H1 (cell line): ENCODE data around the gene LRP5. TPM values are rescaled to one million over a fixed set of nuclear protein-coding genes. Genes with fewer than 3 reads are reported as not detected.

Source experiments
- CTCF ChIA-PET: fragments of 300-600 bp; sonication (Branson Sonifier 250); formaldehyde crosslinking; loops from one replicate; lab custom pipeline; 2021; ENCODE audit not compliant: partially characterized antibody; lab: Charles Lee
- POLR2A ChIA-PET: fragments of 300-600 bp; sonication (Branson Sonifier 250); formaldehyde crosslinking; loops from one replicate; lab custom pipeline; 2021; ENCODE audit warnings: inconsistent platforms; ENCODE audit not compliant: partially characterized antibody; lab: Charles Lee
- DNase-seq, 2 experiments: peaks; one replicate each; pipeline versions ENCODE4 v3.0.0 to v3.0.0-alpha.2; 2010 to 2022; ENCODE audit warnings: low spot score in 2 of 2, low read depth in 1 of 2, mixed read lengths in 1 of 2
- FAIRE-seq: peaks from 2 replicates; lab custom pipeline; 2011; peaks lifted over from hg19 to GRCh38; lab: Jason Lieb, UNC
- H2AFZ ChIP-seq: 2 replicates; pipeline ENCODE4 v1.8.1; 2012; ENCODE audit warnings: low read length, inconsistent platforms
- H2AK5ac ChIP-seq: 2 replicates; pipeline ENCODE4 v1.6.1; 2013; ENCODE audit warnings: low read depth, low read length
- H2BK120ac ChIP-seq: replicated peaks from 2 replicates; pipeline ENCODE3; 2013; ENCODE audit warnings: low read depth, low read length, inconsistent platforms
- H2BK12ac ChIP-seq: 2 replicates; pipeline ENCODE4 v1.6.1; 2013; ENCODE audit warnings: low read depth, low read length
- H2BK15ac ChIP-seq: 2 replicates; pipeline ENCODE4 v1.6.1; 2013; ENCODE audit warnings: low read length
- H2BK20ac ChIP-seq: 2 replicates; pipeline ENCODE4 v1.6.1; 2013; ENCODE audit warnings: low read length
- H2BK5ac ChIP-seq: 2 replicates; pipeline ENCODE4 v1.6.1; 2013; ENCODE audit warnings: low read depth, low read length
- H3K14ac ChIP-seq: 2 replicates; pipeline ENCODE4 v1.6.1; 2013; ENCODE audit warnings: inconsistent platforms; ENCODE audit not compliant: insufficient read length
- H3K18ac ChIP-seq: 2 replicates; pipeline ENCODE4 v1.6.1; 2013; ENCODE audit warnings: low read length; ENCODE audit errors: extremely low read depth
- H3K23ac ChIP-seq: 2 replicates; pipeline ENCODE4 v1.6.1; 2013; ENCODE audit warnings: inconsistent platforms; ENCODE audit not compliant: insufficient read length
- H3K23me2 ChIP-seq: 2 replicates; pipeline ENCODE4 v1.6.1; 2013; ENCODE audit warnings: low read depth, low read length
- H3K27ac ChIP-seq: 2 replicates; pipeline ENCODE4 v1.6.1; 2011; ENCODE audit warnings: low read depth, low read length, inconsistent platforms
- H3K27me3 ChIP-seq, 4 experiments: replicated peaks in 1 of 4; 1 replicate in 1 of 4; 2 replicates in 3 of 4; pipeline versions ENCODE4 v1.6.1 to v1.8.1; 2011 to 2013; ENCODE audit warnings: low read length in 3 of 4, mild to moderate bottlenecking in 3 of 4, inconsistent platforms in 2 of 4, mixed read lengths in 2 of 4, moderate library complexity in 1 of 4; ENCODE audit not compliant: control insufficient read depth in 3 of 4, insufficient read depth in 3 of 4; ENCODE audit errors: extremely low read depth in 1 of 4
- H3K36me3 ChIP-seq, 4 experiments: 2 replicates each; pipeline versions ENCODE4 v1.6.1 to v1.8.1; 2011 to 2013; ENCODE audit warnings: mild to moderate bottlenecking in 4 of 4, low read length in 3 of 4, moderate library complexity in 2 of 4, control low read depth in 1 of 4, inconsistent platforms in 1 of 4; ENCODE audit not compliant: insufficient read depth in 4 of 4, control insufficient read depth in 2 of 4
- H3K4ac ChIP-seq: replicated peaks from 2 replicates; pipeline ENCODE3; 2013; ENCODE audit warnings: low read length, low read depth, mixed read lengths, inconsistent platforms; ENCODE audit not compliant: insufficient read length
- H3K4me1 ChIP-seq, 4 experiments: replicated peaks in 1 of 4; 1 replicate in 1 of 4; 2 replicates in 3 of 4; pipeline versions ENCODE4 v1.6.1 to v1.8.1; 2011 to 2013; ENCODE audit warnings: low read length in 3 of 4, inconsistent platforms in 2 of 4, mixed read lengths in 1 of 4; ENCODE audit not compliant: insufficient read depth in 4 of 4, control insufficient read depth in 3 of 4
- H3K4me2 ChIP-seq, 2 experiments: 2 replicates each; pipeline versions ENCODE4 v1.6.1 to v1.8.1; 2011 to 2013; ENCODE audit warnings: low read depth in 2 of 2, low read length in 2 of 2, control low read depth in 1 of 2, inconsistent platforms in 1 of 2, mild to moderate bottlenecking in 1 of 2; ENCODE audit not compliant: insufficient read depth in 1 of 2
- H3K4me3 ChIP-seq, 4 experiments: fragments of 200-600, 300-600 bp in 1 of 4; sonication (generic), shearing (Covaris generic), sonication (Bioruptor Twin) in 1 of 4; 2 replicates each; pipeline versions ENCODE4 v1.5.1 to v1.8.1; 2011 to 2016; ENCODE audit warnings: low read length in 4 of 4, low read depth in 3 of 4, control low read depth in 2 of 4, inconsistent platforms in 2 of 4, mild to moderate bottlenecking in 2 of 4, mixed read lengths in 1 of 4, moderate library complexity in 1 of 4; ENCODE audit not compliant: insufficient read depth in 2 of 4; ENCODE audit errors: extremely low read depth in 1 of 4
- H3K56ac ChIP-seq: replicated peaks from 2 replicates; pipeline ENCODE3; 2013; ENCODE audit warnings: low read depth, mild to moderate bottlenecking, mixed read lengths, low read length, inconsistent platforms; ENCODE audit not compliant: insufficient read length
- H3K79me1 ChIP-seq: 2 replicates; pipeline ENCODE4 v1.6.1; 2013; ENCODE audit warnings: low read depth, low read length, control low read depth
- H3K79me2 ChIP-seq, 2 experiments: 2 replicates each; pipeline versions ENCODE4 v1.6.1 to v1.8.1; 2012 to 2013; ENCODE audit warnings: low read length in 2 of 2, mild to moderate bottlenecking in 2 of 2, inconsistent platforms in 1 of 2; ENCODE audit not compliant: insufficient read depth in 2 of 2, control insufficient read depth in 1 of 2
- H3K9ac ChIP-seq, 4 experiments: replicated peaks in 1 of 4; 1 replicate in 1 of 4; 2 replicates in 3 of 4; pipeline versions ENCODE4 v1.6.1 to v1.8.1; 2011 to 2013; ENCODE audit warnings: low read depth in 3 of 4, low read length in 3 of 4, control low read depth in 2 of 4, mild to moderate bottlenecking in 2 of 4, moderate library complexity in 2 of 4, inconsistent platforms in 1 of 4; ENCODE audit errors: extremely low read depth in 1 of 4
- H3K9me3 ChIP-seq, 2 experiments: 2 replicates each; pipeline versions ENCODE4 v1.6.1 to v1.8.1; 2012 to 2013; ENCODE audit warnings: mild to moderate bottlenecking in 2 of 2, moderate library complexity in 2 of 2, control low read depth in 1 of 2, inconsistent platforms in 1 of 2, low read depth in 1 of 2, low read length in 1 of 2, mixed read lengths in 1 of 2; ENCODE audit not compliant: insufficient read depth in 2 of 2
- H4K20me1 ChIP-seq, 2 experiments: replicated peaks in 1 of 2; 2 replicates each; pipeline versions ENCODE3 to v1.8.1; 2011 to 2013; ENCODE audit warnings: inconsistent platforms in 2 of 2, low read length in 2 of 2, mild to moderate bottlenecking in 1 of 2; ENCODE audit not compliant: insufficient read depth in 2 of 2, control insufficient read depth in 1 of 2
- H4K5ac ChIP-seq: 2 replicates; pipeline ENCODE4 v1.6.1; 2013; ENCODE audit warnings: low read length, low read depth, mixed read lengths, inconsistent platforms; ENCODE audit not compliant: insufficient read length
- H4K8ac ChIP-seq: 2 replicates; pipeline ENCODE4 v1.8.0; 2013; ENCODE audit warnings: mild to moderate bottlenecking, moderate library complexity, low read length, inconsistent platforms; ENCODE audit not compliant: insufficient read depth; ENCODE audit errors: extremely low read depth
- H4K91ac ChIP-seq: replicated peaks from 2 replicates; pipeline ENCODE3; 2013; ENCODE audit warnings: low read length, mixed read lengths, inconsistent platforms; ENCODE audit not compliant: insufficient read length
- BACH1 ChIP-seq: IDR thresholded peaks from 2 replicates; pipeline ENCODE4 v1.6.1; 2012; ENCODE audit warnings: low read length, improper control_type of control experiment
- CBX5 ChIP-seq: fragments of 300-800, 300-1000 bp; sonication (generic); IDR thresholded peaks from 2 replicates; pipeline ENCODE4 v1.7.1; 2016; ENCODE audit warnings: antibody characterized with exemption, low read length, low read depth
- CTBP2 ChIP-seq: IDR thresholded peaks from 2 replicates; pipeline ENCODE4 v1.7.0; 2011; ENCODE audit warnings: borderline replicate concordance, mild to moderate bottlenecking, moderate library complexity, mixed read lengths, low read length; ENCODE audit not compliant: insufficient read depth, insufficient read length
- JUND ChIP-seq: IDR thresholded peaks from 2 replicates; pipeline ENCODE4 v1.6.1; 2011; ENCODE audit warnings: mild to moderate bottlenecking, improper control_type of control experiment, low read length
- PHF8 ChIP-seq: fragments of 200-600 bp; sonication (generic); conservative IDR thresholded peaks from 2 replicates; pipeline ENCODE4 v1.7.1; 2012; ENCODE audit warnings: low read depth, mild to moderate bottlenecking, inconsistent platforms, low read length, moderate library complexity
- RBBP5 ChIP-seq: IDR thresholded peaks from 2 replicates; pipeline ENCODE4 v1.7.1; 2012; ENCODE audit warnings: low read depth, mild to moderate bottlenecking, inconsistent platforms, low read length, moderate library complexity, borderline replicate concordance
- SIRT6 ChIP-seq: IDR thresholded peaks from one replicate; pipeline ENCODE4 v1.7.1; 2012; ENCODE audit warnings: low read length, inconsistent platforms
- SIX5 ChIP-seq: IDR thresholded peaks from 2 replicates; pipeline ENCODE4 v1.6.1; 2011; ENCODE audit warnings: mild to moderate bottlenecking, low read depth, low read length
- SP1 ChIP-seq: IDR thresholded peaks from 2 replicates; pipeline ENCODE4 v1.6.1; 2011; ENCODE audit warnings: low read depth, low read length
- WGBS, 2 experiments: shearing (Covaris generic) in 1 of 2; methylation state at CpG; one replicate each; pipeline versions ENCODE4 v1.1.6 to v1.1.7; 2013 to 2015; ENCODE audit warnings: low lambda C conversion rate in 2 of 2, mixed read lengths in 2 of 2, inconsistent platforms in 1 of 2, low coverage in 1 of 2, missing lambda C conversion rate in 1 of 2; ENCODE audit not compliant: insufficient replicate concordance in 2 of 2, insufficient coverage in 1 of 2, insufficient read length in 1 of 2; ENCODE audit errors: extremely low coverage in 1 of 2, missing lambda C conversion rate in 1 of 2; 5-methylcytosine and 5-hydroxymethylcytosine counted together
- polyA plus RNA-seq, 7 experiments: library from polyadenylated mRNA; depleted of rRNA in 3 of 7; stranded (reverse) in 5 of 7; unstranded in 2 of 7; fragments of >200 nt in 5 of 7; fragments of 200-250 nt in 2 of 7; gene quantifications; 1 replicate in 5 of 7; 2 replicates in 1 of 7; 4 replicates in 1 of 7; pipeline versions ENCODE4 v1.2.1 to v1.2.3, GENCODE V29; 2011 to 2013; ENCODE audit warnings: missing spikeins in 2 of 7, mixed read lengths in 2 of 7
- total RNA-seq: library from RNA; stranded (reverse); fragmentation: NEBNext Ultra II Directional; extraction: Animal tissue kit (Norgen Biotek cat#: 25700); gene quantifications from 2 replicates; pipeline ENCODE4 v1.2.1, GENCODE V29; 2021
- TF ChIP-seq, protein P1 (sequence below): IDR thresholded peaks from 2 replicates; pipeline ENCODE4 v1.6.1; 2012; ENCODE audit warnings: inconsistent platforms
- TF ChIP-seq, protein P2 (sequence below): IDR thresholded peaks from 2 replicates; pipeline ENCODE4 v1.6.1; 2011; ENCODE audit warnings: low read length, improper control_type of control experiment

Gene LRP5
- total and polyA plus RNA-seq, 2 of the 8 experiments (the other 6 are each of a cell fraction or from before 2014, with no cell fraction given), result 19.0 to 38.9 TPM

DNA sequence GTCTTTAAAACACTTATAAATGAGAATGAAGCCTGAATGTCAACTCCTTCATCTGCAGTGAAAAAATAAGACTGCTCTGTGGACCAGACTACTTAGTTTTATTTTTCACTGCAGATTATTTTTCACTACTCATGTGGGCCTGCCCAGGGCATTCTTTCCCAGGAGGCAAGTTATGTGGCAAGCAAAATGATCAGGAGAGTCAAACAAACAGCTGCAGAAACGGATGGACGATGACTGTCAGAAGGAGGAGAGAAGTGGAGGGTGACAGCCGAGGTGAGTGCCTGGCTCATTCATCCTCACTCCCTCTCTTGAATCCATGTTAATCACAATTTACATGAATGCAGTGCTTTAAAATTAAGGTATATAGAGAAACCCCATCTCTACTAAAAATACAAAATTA, 5.8 kb upstream of the LRP5 start:
- Histone ChIP-seq H3K4me2 (no peak overlapping the region), H3K23ac (no peak overlapping the region), H4K20me1 (no peaks in the 10 kb centered on the region), H3K14ac (no peak overlapping the region), H3K27ac (no peak overlapping the region), H3K36me3 (no peaks in the 10 kb centered on the region), H3K4me3 (no peak overlapping the region), H3K18ac (no peak overlapping the region), H2BK120ac (no peak overlapping the region), H3K56ac (no peak overlapping the region), H3K79me1 (no peaks in the 10 kb centered on the region), H4K5ac (no peak overlapping the region), H2BK20ac (no peak overlapping the region), H2BK15ac (no peak overlapping the region), H3K9me3 (peaks cover 8 to 11% of the 10 kb centered on the region in 2 experiments), H3K9ac (no peak overlapping the region), H2BK12ac (no peak overlapping the region), H3K27me3 (peaks cover 0 to 2% (median 1%) of the 10 kb centered on the region in 4 experiments; a peak in 3 of 7 replicates), H3K4ac (no peak overlapping the region), H2BK5ac (no peak overlapping the region), H3K4me1 (peaks cover 0 to 6% (median 3%) of the 10 kb centered on the region in 4 experiments; a peak in 6 of 7 replicates), H3K79me2 (no peaks in the 10 kb centered on the region), H3K23me2 (no peaks in the 10 kb centered on the region), H4K91ac (no peak overlapping the region), H4K8ac (no peak overlapping the region), H2AK5ac (no peak overlapping the region), H2AFZ (no peak overlapping the region)
- ChIA-PET POLR2A (no interaction called here), CTCF (interaction anchor here (1.2 to 1.8 kb wide), 4 partner anchors 8 to 49 kb away, joined by 3 to 10 read pairs (median 6); no protein-coding TSS in a partner anchor)
- no peak for DNase-seq
- WGBS, 2 experiments, result 81% methylated on average over 3 of the region's 3 CpGs; no CpG with 5 or more reads in 1 of the 2 experiments
- FAIRE-seq, result no peak
- TF ChIP-seq JUND (no peak), CBX5 (no peak), SIRT6 (no peak), CTBP2 (no peak), PHF8 (no peak), SIX5 (no peak), BACH1 (no peak), RBBP5 (no peak), SP1 (no peak)
- TF ChIP-seq, protein P1, sequence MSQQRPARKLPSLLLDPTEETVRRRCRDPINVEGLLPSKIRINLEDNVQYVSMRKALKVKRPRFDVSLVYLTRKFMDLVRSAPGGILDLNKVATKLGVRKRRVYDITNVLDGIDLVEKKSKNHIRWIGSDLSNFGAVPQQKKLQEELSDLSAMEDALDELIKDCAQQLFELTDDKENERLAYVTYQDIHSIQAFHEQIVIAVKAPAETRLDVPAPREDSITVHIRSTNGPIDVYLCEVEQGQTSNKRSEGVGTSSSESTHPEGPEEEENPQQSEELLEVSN, result no peak
- TF ChIP-seq, protein P2, sequence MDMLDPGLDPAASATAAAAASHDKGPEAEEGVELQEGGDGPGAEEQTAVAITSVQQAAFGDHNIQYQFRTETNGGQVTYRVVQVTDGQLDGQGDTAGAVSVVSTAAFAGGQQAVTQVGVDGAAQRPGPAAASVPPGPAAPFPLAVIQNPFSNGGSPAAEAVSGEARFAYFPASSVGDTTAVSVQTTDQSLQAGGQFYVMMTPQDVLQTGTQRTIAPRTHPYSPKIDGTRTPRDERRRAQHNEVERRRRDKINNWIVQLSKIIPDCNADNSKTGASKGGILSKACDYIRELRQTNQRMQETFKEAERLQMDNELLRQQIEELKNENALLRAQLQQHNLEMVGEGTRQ, result no peak
